Measurements from ENCODE around the gene YAP1. TPM values are rescaled to one million over a fixed set of nuclear protein-coding genes. Genes with fewer than 3 reads are reported as not detected.
A peak's percentile ranks its signal among the peaks of the same experiment; 100 is the strongest.

The YAP1 gene
- total and polyA plus RNA-seq, 2 donors (not counting 1 experiment from before 2014, with no cell fraction given): 116 to 169 TPM

DNA sequence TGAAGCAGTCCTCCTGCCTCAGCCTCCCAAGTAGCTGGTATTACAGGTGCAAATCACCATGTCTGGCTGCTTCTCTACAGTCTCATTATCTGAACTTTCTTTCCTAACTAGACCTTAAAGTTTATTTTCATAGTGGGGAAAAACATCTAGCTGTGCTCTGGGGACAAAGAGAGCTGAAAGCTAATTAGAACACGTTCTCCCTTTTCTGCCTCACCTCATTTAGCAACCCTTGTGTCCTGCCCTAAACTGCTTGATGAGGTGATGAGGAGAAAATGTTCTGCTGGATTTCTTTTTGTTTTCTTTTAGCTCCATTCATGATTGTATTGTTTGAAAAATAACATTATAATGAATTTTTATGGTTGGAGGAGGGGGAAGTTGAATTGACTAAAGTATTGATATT lies 84.7 kb downstream of the YAP1 start:
- Histone ChIP-seq H3K36me3 (ENCODE audit: control insufficient read depth, insufficient read depth, low read length) (peaks cover 2% of the 10 kb centered on the region), H4K20me1 (ENCODE audit: control insufficient read depth, extremely low read depth, insufficient read depth, low read length) (no peaks in the 10 kb centered on the region), H3K4me1 (ENCODE audit: control insufficient read depth, extremely low read depth, insufficient read depth, low read length) (no peaks in the 10 kb centered on the region), H3K4me3 (replicated peaks in 1 of 4; ENCODE audit: control extremely low read depth in 1 of 4, insufficient read depth in 1 of 4, low read depth in 3 of 4, low read length in 4 of 4) (no peak overlapping the region), H3K27ac (ENCODE audit: insufficient read depth, low read length) (no peak overlapping the region), H3K27me3 (ENCODE audit: control insufficient read depth, insufficient read depth, low read length) (no peaks in the 10 kb centered on the region), H3K9ac (ENCODE audit: insufficient read depth, low read length) (no peak overlapping the region), H2AFZ (ENCODE audit: low read length) (no peak overlapping the region), H3K9me3 (ENCODE audit: control insufficient read depth, insufficient read depth, low read depth, low read length) (no peaks in the 10 kb centered on the region), H3K4me2 (ENCODE audit: extremely low read depth, insufficient read depth, low read length) (no peak overlapping the region), H3K79me2 (ENCODE audit: control insufficient read depth, insufficient read depth, low read length) (peaks cover 23% of the 10 kb centered on the region)
- TF ChIP-seq, protein P1, sequence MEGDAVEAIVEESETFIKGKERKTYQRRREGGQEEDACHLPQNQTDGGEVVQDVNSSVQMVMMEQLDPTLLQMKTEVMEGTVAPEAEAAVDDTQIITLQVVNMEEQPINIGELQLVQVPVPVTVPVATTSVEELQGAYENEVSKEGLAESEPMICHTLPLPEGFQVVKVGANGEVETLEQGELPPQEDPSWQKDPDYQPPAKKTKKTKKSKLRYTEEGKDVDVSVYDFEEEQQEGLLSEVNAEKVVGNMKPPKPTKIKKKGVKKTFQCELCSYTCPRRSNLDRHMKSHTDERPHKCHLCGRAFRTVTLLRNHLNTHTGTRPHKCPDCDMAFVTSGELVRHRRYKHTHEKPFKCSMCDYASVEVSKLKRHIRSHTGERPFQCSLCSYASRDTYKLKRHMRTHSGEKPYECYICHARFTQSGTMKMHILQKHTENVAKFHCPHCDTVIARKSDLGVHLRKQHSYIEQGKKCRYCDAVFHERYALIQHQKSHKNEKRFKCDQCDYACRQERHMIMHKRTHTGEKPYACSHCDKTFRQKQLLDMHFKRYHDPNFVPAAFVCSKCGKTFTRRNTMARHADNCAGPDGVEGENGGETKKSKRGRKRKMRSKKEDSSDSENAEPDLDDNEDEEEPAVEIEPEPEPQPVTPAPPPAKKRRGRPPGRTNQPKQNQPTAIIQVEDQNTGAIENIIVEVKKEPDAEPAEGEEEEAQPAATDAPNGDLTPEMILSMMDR (conservative IDR thresholded peaks at IDR 0.05 in 1 of 2, IDR thresholded peaks at IDR 0.05 in 1 of 2; ENCODE audit: low read depth in 1 of 2, low read length in 2 of 2): no peak
- TF ChIP-seq EZH2 (IDR thresholded peaks at IDR 0.05; ENCODE audit: low read length, missing control alignments): no peak
- no peak for DNase-seq (ENCODE audit: low read depth in 2 of 2)

GRCh38 chr11:102196351-102196750 lies 86.1 kb downstream of the YAP1 start:
- Histone ChIP-seq H3K27ac (ENCODE audit: insufficient read depth, low read length) (no peak overlapping the region), H4K20me1 (ENCODE audit: control insufficient read depth, extremely low read depth, insufficient read depth, low read length) (no peaks in the 10 kb centered on the region), H3K79me2 (ENCODE audit: control insufficient read depth, insufficient read depth, low read length) (peaks cover 19% of the 10 kb centered on the region), H3K36me3 (ENCODE audit: control insufficient read depth, insufficient read depth, low read length) (peaks cover 2% of the 10 kb centered on the region), H3K9me3 (ENCODE audit: control insufficient read depth, insufficient read depth, low read depth, low read length) (no peaks in the 10 kb centered on the region), H3K27me3 (ENCODE audit: control insufficient read depth, insufficient read depth, low read length) (no peaks in the 10 kb centered on the region), H3K4me1 (ENCODE audit: control insufficient read depth, extremely low read depth, insufficient read depth, low read length) (no peaks in the 10 kb centered on the region), H3K4me3 (replicated peaks in 1 of 4; ENCODE audit: control extremely low read depth in 1 of 4, insufficient read depth in 1 of 4, low read depth in 3 of 4, low read length in 4 of 4) (no peak overlapping the region), H2AFZ (ENCODE audit: low read length) (no peak overlapping the region), H3K4me2 (ENCODE audit: extremely low read depth, insufficient read depth, low read length) (no peak overlapping the region), H3K9ac (ENCODE audit: insufficient read depth, low read length) (no peak overlapping the region)
- no peak for DNase-seq (ENCODE audit: low read depth in 2 of 2)
- TF ChIP-seq EZH2 (IDR thresholded peaks at IDR 0.05; ENCODE audit: low read length, missing control alignments): no peak
- TF ChIP-seq, protein P1 (conservative IDR thresholded peaks at IDR 0.05 in 1 of 2, IDR thresholded peaks at IDR 0.05 in 1 of 2; ENCODE audit: low read depth in 1 of 2, low read length in 2 of 2): no peak

- DNase-seq (ENCODE audit: low read depth in 2 of 2): peak in 1 of 2 donors; percentile 51
- peaks cover 22% of the 10 kb centered on the region for H3K79me2 ChIP-seq (ENCODE audit: control insufficient read depth, insufficient read depth, low read length)
- H3K27ac ChIP-seq (ENCODE audit: insufficient read depth, low read length): no peak overlapping the region
- H3K4me1 ChIP-seq (ENCODE audit: control insufficient read depth, extremely low read depth, insufficient read depth, low read length): no peaks in the 10 kb centered on the region
- no peak for TF ChIP-seq EZH2 (IDR thresholded peaks at IDR 0.05; ENCODE audit: low read length, missing control alignments)
- TF ChIP-seq, protein P1 (conservative IDR thresholded peaks at IDR 0.05 in 1 of 2, IDR thresholded peaks at IDR 0.05 in 1 of 2; ENCODE audit: low read depth in 1 of 2, low read length in 2 of 2): no peak
- no peaks in the 10 kb centered on the region for H3K9me3 ChIP-seq (ENCODE audit: control insufficient read depth, insufficient read depth, low read depth, low read length)
- H3K4me3 ChIP-seq (replicated peaks in 1 of 4; ENCODE audit: control extremely low read depth in 1 of 4, insufficient read depth in 1 of 4, low read depth in 3 of 4, low read length in 4 of 4): no peak overlapping the region
- H4K20me1 ChIP-seq (ENCODE audit: control insufficient read depth, extremely low read depth, insufficient read depth, low read length): no peaks in the 10 kb centered on the region
- peaks cover 2% of the 10 kb centered on the region for H3K36me3 ChIP-seq (ENCODE audit: control insufficient read depth, insufficient read depth, low read length)
- H3K9ac ChIP-seq (ENCODE audit: insufficient read depth, low read length): no peak overlapping the region
- H3K4me2 ChIP-seq (ENCODE audit: extremely low read depth, insufficient read depth, low read length): no peak overlapping the region
- no peaks in the 10 kb centered on the region for H3K27me3 ChIP-seq (ENCODE audit: control insufficient read depth, insufficient read depth, low read length)
- H2AFZ ChIP-seq (ENCODE audit: low read length): no peak overlapping the region
Measured at GRCh38 chr11:102196816-102197215, 86.6 kb downstream of the YAP1 start.
